Measurements from ENCODE around the gene COL24A1.

COL24A1 gene

DNA sequence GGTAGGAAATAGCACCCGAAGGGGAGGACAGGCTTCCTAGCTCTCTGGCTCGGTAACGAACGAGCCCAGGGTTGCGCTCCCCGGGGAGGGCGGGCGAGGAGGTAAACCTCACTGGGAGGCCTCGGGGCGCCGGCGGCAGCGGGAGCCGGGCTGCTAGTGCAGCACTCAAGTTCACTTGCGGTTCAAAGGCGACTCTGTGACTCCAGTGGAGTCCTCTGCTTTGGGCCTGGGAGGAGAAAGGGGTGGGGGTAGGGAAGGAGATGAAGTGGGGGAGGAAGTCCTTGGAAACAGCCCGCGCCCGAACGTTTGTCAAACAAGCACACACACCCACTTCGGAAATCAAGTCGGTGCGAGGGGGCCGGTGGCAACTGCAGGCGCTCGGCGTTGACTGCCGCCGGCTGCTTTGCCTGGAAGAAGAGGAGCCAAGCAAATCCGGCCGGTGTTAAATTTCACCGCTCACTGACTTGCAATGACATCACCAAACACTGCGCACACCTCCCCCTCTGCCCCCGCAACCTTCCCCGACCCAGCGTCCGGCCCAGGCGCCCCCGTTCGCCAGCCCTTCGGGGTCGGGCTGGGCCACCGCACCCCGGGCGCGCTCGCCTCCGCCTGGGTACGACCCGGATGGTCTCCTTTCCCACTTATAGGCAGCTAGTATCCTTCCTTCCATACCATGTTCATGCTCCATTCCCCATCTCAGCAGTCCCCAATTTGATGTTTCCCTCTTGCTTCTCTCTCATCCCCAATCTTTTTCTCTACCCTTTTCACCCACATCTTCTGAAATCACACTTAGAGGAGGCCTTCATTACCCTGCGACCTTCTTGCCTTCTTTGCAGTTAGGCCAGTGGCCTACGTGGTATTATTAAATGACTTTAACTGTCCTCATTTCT, at the start of gene COL24A1:
COL24A1 (minus strand) TSS at position 207 of the 890 bp plus-strand sequence. CDS start 376 bp downstream, outside the sequence.
- no peak for DNase-seq (ENCODE audit: low read depth)

DNA sequence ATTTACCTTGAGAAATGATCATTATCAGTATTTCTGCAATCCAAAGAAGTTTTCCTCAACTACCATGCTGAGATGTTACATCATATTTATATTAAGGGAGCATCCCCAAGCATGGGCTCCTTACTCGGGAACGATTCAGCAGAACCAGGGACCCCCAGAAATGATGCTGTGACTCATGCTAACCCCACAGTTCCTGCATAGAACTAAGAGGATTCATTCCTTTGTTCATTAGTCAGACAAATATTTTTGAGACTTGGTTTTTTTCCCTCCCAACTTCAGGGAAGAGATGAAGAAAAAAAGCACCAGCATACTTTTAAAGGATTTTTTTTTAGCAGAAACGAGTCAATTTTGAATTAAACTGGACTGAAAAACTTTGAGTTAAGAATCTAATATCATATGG, 49.2 kb upstream of the COL24A1 start:
- DNase-seq (ENCODE audit: low read depth) = no peak

GRCh38 chr1:86202552-86203340, 46.2 kb upstream of the COL24A1 start:
- no peak for DNase-seq (ENCODE audit: low read depth)

- DNase-seq (ENCODE audit: low read depth) = no peak
Measured at GRCh38 chr1:86201311-86201710, 44.7 kb upstream of the COL24A1 start.

- no peak for DNase-seq (ENCODE audit: low read depth)
Measured at GRCh38 chr1:86200901-86201300, 44.3 kb upstream of the COL24A1 start.

DNA sequence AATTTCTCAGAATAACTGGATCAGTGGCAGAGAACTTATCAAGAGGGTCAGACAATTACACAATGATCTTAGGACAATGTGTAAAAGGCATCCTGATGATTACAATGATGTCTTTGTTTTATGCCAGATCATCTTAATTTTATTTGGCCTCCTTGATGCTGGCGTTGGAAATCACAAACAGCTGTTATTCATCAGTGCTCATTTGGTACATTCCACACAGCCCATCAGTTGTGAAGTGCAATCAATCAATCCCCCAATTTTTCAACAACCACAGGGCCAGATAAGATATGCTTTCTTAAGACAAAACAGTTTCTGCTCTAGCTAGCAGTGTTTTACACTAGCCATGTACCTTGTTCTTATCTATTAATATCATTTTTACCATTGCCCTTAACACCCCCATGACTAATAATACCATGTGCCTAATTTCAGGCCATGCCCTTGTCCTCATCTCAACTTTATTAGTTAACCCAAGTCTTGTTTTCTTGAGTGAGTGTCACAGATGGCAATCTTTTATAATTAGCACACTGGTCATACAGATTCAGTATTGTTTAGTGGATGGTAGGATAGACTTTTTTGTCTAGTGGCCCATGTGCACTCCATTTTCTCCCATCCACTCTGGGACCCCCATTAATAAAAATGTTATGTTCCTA, 40.8 kb upstream of the COL24A1 start:
- no peak for DNase-seq (ENCODE audit: low read depth)

GRCh38 chr1:86195281-86195680, 38.7 kb upstream of the COL24A1 start:
- no peak for DNase-seq (ENCODE audit: low read depth)

- DNase-seq (ENCODE audit: low read depth) = no peak
Measured at GRCh38 chr1:86194491-86195034, 38.0 kb upstream of the COL24A1 start.

- no peak for DNase-seq (ENCODE audit: low read depth)
Measured at GRCh38 chr1:86192417-86192816, 35.8 kb upstream of the COL24A1 start.

- no peak for DNase-seq (ENCODE audit: low read depth)
Measured at GRCh38 chr1:86191958-86192357, 35.4 kb upstream of the COL24A1 start.

DNA sequence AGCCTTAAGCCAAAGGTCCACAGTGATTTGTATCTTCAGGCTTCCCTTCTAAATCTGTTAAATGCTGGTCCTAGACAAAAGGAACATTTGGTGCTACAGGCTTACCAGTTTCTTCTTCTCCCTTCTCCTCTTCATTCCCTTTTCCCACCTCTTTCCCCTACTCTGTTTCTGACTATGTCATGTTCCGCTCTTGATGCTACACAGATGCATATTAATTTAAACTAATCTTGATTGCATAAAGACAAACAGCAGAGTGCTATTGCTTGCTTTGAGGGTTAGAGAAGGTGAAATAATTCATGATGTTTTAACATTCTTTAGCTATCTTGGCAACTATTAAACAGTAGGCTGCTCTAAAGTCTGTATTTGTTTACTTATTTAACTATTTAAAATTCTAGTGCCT, 34.3 kb upstream of the COL24A1 start:
- DNase-seq (ENCODE audit: low read depth) = no peak

- DNase-seq (ENCODE audit: low read depth) = no peak
Measured at GRCh38 chr1:86184426-86184825, 27.9 kb upstream of the COL24A1 start.

DNA sequence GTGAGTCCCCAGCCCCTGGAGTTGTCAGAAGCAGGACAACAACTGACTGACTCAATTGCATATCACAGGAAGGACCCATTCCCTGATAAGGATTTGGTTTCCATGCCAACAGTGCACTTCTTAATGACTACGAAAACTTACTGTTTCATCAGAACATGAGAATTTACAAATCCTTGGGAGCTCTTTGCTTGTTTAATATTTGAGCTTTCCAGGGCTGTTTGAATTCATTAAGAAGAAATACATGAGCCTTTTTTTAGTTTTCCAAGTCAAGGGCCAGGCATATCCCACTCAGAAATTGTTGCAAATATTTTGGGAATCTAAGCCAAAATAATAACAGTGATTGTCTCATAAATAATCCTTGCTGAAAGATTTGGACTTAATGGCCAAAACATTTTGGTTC, 27.2 kb upstream of the COL24A1 start:
- no peak for DNase-seq (ENCODE audit: low read depth)

DNA sequence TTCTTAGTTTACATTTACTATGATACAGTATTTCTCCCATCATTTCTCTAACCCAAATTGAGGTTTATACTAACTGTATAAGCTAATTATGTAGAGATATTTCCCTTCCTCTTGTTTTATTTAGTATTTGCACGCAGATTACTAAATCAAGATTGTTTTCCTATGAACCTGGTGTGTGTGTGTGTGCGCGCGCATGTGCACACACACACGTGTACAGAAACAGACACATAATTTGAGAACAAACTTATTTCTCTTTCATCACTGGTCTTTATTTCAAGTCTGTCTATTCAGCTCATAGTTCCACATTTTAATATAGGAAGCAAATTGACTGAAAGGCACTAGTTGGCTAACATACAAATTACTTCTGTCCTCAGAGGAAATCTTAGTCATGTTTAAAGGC, 19.7 kb upstream of the COL24A1 start:
- DNase-seq (ENCODE audit: low read depth) = no peak

GRCh38 chr1:86175756-86176155, 19.2 kb upstream of the COL24A1 start:
- DNase-seq (ENCODE audit: low read depth) = no peak

- no peak for DNase-seq (ENCODE audit: low read depth)
Measured at GRCh38 chr1:86169625-86170024, 13.1 kb upstream of the COL24A1 start.

GRCh38 chr1:86159800-86160199, 3.2 kb upstream of the COL24A1 start:
- no peak for DNase-seq (ENCODE audit: low read depth)

DNA sequence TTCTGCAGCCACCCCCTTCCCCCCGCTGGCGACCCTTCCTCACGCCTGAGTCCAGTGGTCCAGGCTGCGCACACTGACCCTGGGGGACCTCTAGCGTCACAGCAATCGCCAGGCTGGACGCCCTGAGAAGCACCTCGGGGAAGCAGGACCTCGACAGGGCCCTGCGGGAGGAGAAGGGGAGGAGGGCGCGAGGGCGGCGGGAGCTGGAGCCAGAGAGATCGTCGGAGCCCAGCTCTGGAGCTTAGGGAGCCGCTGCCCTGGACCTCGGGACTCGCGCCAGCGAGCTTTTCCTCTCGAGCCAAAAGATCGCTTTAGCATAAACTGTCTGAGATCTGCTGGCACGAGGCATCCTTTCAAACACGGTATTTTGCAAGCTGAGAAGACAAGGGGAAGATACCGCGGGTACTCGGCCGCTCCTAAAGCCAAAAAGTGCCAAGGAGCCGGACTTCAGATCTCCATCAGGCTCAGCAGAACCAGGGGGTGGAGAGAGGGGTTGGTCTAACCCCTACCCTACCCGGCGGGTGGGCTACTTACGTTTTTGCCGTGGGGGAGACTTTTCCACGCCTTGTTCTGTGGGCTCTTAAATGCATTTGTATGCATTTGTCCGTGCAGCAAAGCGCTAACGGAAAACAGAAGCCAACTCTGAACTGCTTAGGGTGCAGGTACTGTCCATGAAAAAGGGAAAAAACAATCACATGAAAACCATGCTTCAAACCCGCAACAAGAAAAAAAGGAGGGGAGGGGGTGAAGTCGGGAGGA, 586 bp downstream of the COL24A1 start:
- DNase-seq (ENCODE audit: low read depth) = no peak

- DNase-seq (ENCODE audit: low read depth) = no peak
Measured at GRCh38 chr1:86155051-86155806, 1.3 kb downstream of the COL24A1 start.

GRCh38 chr1:86154571-86155050, 2.0 kb downstream of the COL24A1 start:
- DNase-seq (ENCODE audit: low read depth) = no peak

DNA sequence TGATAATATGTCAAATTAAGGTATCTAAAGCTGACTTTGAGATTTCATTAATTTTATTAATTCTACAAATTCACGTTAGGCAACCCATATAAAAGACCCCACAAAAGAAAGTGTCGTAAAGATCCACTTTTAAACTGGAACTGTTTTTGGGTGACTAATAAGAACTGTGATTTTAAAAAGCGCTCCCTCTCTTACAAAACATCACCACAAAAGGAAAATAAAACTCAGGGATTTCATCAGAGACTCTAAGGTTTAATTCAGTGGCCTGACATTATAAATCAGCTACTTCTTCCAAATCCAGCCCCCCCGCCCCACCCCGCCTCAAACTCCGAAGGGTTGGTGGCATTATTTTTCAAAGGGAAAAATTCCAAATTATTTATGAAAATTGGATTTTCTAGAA, 2.7 kb downstream of the COL24A1 start:
- DNase-seq (ENCODE audit: low read depth) = no peak
